Kasumi-1 (cell line): Measurements from ENCODE around the gene CACNA2D3.

ENCODE experiments used
- DNase-seq, 2 experiments: peaks; one replicate each; lab custom pipeline; 2025; lab: John Stamatoyannopoulos, UW

Gene CACNA2D3

DNA sequence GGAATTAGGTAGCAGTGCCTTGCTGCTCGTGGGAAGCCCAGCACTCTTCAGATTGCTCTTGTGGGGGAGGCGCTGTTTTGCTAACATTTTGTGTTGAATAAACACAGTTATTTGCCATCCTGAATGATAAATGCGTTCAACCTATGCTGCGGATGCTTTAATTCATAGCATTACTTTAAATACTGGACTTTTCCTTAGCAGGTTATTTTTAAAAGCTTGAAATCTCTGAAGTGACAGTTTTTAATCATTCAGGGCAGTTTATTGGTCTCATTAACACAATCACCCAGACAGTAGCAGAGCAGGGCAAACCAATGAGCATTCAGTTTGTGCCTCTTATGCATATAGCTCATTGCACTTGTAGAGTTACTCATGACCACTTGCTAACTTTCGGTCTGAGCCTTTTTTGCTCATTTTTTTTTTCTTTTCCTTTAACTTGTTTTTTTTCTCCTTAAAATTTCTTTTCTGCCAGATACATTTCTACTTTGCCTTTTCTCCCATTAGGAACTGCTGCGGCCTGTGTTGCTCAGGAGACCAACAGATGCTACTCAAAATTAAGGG lies 5.2 kb downstream of the CACNA2D3 start:
- DNase-seq = no peak

DNA sequence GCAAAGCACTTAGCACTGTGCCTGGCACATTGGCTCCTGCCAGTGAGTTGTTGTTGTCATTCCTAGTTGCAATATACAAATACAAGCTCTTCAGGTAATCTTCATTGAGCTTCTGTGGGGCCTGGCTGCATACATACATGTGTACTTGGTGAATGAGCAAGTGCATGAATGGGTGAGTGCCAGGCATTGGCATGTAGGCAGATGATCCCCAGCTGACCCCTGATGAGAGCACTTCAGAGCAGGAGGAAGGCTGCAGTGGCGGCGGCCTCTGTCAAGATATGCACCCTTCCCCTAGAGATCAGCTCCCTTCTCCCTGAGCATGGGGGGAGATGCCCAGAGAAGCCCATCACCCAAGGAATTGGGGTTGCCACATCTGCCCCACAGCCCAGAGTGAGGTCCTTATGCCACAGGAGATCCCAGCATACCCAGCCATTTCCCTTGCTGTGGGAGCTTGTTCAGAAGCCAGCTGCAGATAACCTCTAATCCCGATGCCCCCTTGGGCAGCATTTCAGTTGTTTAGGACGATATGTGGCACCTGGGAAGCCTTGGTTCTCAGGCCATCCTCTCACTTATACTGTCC lies 8.8 kb downstream of the CACNA2D3 start:
- DNase-seq = no peak

DNA sequence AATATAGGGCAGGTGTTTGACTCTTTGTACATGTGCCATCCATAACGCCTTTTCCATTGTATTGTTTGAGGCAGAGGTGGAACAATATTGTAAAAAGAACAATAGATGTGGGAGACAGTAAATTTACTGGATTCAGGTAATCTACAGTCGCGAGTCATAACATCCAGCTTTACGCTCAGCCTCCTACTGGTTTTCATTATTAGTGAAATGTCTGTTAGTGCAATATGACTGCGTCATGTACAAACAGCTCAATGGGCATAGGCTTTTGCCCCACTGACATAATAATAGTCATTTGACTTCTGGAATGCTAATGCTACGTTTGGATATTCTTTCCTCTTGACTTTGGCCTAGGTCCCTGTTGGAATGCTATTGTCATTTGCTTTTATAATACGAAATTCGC lies 9.5 kb downstream of the CACNA2D3 start:
- DNase-seq = no peak

DNA sequence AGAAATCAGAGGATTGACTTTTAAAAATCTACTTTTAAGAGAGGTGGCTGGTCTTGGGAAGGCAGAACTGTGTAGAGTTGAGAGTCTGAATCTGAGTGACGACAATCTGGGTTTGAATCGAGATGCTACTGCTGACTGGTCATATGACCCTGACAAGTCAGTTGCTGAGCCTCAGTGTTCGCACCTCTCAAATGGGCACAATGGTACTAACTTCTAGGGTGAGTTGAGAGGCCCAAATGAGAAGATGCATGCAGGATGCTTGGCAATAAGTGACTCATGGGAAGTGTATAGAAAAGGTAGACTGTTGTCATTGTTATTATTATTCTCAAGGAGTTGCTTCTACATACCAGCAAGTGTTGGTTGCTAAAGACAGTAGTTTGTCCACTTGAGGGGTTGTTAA lies 10.3 kb downstream of the CACNA2D3 start:
- DNase-seq = no peak

DNA sequence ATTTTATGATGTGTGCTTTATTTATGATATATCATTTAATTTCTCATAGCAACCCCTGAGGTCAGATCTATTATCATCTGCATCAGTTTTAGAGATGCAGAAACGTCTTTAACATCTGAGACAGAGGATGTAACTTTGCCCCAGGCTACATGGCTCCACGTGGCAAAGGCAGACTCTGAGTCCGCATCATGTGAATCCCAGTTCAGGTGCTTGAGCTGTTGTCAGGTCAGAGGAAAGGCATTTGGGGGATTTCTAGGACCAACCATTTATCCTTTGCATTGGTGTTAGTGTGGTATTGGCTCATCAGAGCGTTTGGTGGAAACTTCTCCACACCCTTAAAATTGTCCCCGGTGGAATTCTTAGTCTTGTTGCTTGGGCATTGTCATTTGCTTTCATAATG lies 10.8 kb downstream of the CACNA2D3 start:
- no peak for DNase-seq

DNA sequence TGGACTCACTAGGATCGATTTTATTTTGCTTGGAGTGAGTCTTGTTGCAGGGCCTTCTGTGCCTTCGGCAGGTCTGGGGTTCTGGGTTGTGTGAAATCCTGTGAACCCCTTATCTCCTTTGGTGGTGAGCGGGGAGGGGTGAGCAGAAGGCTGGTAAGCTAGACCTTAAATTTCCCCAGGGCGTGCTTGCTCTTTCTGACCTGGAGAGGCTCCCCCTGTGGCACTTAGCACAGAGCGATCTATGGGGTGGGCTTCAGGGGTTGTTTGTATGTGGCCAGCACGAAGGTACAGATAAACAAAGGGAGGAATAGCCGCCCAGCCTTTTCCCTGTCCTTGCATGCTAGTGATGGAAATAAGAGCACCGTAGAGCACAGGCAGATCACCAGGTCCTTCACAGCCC lies 11.8 kb downstream of the CACNA2D3 start:
- no peak for DNase-seq

DNA sequence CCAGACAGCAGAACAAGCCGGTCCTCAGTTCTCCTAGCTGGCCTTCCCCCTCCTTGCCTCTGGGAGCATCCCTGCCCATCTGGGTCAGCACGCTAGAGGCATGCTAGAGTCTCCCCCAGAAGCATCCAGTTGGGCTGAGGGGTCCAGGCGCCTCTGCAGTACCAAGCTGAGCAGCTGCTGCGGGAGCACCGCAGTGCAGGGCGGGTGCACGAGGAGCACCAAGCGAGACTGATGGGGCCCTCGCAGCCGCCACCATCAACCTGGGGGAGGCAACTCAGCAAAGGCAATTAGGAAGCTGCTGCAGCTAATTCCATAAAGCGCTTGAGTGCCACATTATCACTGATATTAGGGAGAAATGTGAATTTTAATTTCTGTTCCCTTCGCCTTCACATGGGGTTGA lies 12.4 kb downstream of the CACNA2D3 start:
- DNase-seq = no peak

DNA sequence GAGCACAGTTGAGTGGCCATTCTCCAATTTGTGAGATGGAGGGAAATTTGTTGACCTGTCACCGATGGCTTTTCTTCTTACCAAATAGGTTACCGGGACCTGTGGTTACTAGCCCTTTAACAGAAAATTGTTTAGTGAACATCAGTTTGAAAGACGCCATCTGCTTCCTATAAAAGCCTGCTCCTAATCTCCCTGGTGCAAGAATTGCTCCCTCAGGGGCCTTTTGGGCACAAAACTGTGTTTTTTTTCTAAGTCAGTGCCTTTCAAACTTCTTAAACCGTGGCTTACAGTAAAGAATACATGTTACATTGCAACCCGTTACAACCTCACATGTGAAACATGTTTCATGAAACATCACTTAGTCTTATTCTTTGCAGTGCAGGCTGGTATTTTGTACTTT lies 15.0 kb downstream of the CACNA2D3 start:
- DNase-seq = no peak

DNA sequence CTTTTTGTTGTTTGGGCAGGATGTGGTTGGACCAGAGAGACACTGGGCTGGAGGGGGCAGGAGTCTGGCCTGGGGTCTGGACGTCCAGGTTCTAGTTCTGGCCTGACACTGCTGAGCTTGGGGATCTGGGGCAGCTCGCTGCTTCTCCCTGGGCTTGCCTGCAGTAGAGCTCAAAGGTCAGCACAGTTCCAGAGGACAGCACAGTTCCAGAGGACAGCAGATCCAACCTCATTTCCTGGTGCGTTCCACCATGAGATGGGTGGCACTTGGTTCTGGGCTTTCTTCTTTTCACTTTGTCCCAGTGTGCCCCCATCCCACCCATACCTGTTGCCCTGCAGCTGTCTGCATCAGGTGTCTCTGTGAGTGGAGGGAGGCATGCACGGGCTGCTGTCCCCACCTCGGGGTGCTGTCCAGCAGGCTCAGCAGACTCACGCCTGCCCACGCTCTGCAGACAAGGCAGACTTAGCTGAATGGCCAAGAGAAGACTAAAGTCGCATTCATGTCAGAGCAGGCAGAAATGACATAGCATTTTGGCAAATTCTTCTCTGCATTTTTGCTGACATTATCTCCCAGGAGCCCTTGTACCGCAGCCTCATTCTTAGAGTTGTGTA lies 16.7 kb downstream of the CACNA2D3 start:
- no peak for DNase-seq

DNA sequence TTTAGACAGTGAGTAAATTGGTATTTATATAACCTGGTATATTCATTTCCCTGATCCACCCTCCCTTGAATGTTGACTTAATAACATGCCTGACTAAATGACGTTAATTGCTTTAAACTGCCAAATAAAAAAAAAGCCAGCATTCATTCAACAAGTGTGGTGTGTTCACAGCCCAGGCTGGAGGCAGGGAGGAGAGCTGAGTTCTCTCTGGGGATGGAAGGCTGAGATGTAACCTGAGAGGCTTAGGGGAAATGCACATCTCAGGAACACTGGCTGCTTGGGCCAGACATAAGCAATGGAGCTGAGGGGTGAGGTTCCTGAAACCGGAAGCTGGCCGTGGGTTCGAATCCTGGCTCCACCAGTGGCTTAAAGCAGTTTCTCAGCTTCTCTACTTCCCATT lies 17.3 kb downstream of the CACNA2D3 start:
- no peak for DNase-seq

DNA sequence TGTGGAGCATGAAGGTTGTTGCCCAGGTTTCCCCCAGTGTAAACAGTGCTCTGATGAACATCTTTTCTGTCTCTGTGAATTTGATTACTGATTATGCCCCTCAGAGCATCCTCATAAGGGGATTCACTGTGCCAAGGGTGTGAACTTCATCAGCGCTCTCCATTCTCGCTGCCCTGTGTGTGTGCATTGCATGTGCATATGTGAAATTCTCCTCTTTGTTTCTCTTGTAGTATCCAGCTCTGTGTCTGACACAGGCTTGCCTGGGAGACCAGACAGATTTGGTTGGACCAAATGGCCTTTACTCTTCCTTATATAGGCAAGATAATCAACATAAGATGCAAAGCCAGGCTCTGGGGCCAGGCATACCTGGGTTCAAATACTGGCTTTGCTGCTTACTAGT lies 21.9 kb downstream of the CACNA2D3 start:
- no peak for DNase-seq

DNA sequence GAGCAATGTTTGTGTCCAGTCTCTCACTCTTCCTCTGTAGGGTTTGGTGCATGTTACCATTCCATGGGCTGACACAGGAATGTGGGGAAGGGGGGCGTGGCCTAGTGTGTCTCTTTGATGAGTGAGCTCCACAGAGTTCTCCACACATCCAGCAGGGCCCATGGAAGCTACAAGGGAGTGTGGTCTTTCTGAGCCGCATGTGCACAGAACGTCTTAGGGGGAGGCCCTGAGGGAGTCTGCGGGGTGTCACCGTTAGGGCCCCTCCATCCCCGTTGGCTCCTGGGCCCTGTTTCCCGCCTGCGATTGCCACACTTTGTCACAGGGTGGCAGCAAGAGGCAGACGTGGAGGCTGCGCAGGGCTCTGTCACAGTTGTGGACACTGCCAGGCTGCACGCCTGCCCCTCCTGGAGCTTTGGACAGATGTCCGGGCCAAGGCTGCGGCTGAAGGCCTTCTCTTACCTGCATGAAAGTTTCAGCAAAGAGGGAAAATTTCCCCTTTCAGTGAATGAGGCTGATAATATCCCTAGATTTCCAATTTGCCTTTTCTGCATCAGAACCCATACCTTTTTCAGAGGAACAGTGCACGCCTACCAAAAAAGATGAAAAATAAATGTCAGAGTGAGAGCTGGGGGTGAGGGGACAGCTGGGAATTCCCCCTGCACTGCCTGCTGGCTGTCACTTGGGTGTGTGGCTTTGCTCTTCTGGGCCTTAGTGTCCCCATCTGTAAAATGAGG lies 24.3 kb downstream of the CACNA2D3 start:
- DNase-seq = peak; percentile 2 to 15

DNA sequence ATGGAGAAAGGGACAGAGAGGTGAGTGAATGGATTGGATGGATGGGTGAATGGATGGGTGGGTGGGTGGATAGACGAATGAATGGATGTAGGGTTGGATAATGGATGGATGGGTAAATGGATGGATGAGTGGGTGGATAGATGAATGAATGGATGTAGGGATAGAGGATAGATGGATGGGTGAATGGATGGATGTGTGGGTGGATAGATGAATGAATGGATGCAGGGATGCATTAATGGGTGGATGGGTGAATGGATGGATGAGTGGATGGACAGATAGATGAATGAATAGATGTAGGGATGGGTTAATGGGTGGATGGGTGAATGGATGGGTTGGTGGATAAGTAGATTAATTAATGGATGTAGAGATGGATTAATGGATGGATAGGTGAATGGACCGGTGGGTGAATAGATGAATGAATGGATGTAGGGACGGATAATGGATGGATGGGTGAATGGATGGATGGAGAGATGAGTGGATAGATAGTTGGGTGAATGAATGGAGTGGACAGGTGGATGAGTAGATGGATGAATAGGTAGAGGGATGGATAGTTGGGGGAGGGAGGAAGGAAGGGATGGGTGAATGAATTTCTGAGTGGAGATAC lies 28.6 kb downstream of the CACNA2D3 start:
- no peak for DNase-seq

DNA sequence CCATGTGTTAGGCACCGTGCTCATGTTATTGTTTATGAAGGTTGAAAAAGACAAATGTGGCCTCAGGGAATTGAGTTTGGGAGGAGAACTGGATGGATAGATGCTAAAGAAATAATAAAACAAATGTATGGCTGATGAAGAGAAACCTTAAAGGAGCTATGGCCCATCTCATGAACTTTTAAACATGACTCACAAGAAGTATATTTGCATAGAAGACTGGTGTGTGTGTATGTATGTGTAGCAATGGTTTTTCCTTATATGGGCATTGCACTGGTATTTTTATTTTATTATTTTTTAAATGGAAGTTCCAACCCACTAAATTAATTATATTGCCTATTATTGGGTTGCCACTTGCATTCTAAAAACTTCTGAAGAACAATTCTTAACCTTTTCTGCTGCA lies 31.1 kb downstream of the CACNA2D3 start:
- DNase-seq = no peak

DNA sequence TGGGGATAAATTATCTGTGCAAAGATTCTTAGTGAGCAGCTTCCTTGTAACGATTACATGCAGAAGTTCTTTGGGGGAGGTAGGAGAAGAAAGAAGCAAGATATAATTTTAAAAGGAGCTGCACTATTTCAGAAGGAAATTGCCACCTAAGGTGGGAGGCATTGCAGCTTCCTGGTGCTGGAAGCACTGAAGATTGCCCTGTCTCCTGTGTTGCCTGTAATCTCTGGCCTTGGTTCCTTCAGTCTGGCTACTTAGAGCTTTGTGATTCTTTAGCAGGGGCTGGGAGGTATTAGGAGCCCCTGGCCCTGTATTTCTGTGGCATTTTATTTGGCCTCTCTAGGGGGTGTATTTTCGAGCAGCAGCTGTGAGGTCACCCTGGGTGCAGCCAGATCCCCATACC lies 35.5 kb downstream of the CACNA2D3 start:
- no peak for DNase-seq

DNA sequence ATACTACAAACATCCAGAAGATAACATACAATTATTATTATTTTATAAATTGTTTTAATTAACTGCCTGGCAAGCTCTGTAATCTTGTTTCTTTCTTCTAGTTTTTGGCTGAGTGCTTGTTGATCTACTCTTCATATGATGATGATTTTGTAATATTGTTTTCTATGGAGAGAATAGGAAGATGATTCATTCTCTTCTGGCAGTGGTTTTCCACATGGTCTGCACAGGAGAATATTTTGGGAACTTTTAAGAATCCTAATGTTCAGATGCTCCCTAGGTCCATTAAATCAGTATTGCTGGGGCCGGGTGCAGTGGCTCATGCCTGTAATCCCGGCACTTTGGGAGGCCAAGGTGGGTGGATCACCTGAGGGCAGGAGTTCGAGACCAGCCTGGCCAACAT lies 37.6 kb downstream of the CACNA2D3 start:
- no peak for DNase-seq

DNA sequence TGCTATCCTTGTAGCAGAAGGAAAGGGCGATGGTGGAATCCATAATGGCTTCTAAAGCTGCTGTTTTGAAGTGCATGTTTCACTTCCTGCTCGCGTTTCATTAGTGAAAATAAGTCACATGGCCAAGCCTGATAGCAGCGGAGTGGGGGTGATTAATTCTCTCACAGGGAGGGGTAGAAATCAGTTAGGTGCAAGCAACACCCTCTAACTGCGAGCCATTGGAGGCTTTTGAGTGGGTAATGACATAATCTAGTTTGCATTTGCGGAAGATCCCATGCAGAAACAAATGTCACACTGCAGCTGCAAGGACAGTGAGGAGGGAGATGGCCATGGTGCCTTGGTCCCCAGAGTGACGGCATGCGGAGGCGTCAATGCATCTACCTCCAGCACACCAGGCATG lies 41.1 kb downstream of the CACNA2D3 start:
- no peak for DNase-seq

DNA sequence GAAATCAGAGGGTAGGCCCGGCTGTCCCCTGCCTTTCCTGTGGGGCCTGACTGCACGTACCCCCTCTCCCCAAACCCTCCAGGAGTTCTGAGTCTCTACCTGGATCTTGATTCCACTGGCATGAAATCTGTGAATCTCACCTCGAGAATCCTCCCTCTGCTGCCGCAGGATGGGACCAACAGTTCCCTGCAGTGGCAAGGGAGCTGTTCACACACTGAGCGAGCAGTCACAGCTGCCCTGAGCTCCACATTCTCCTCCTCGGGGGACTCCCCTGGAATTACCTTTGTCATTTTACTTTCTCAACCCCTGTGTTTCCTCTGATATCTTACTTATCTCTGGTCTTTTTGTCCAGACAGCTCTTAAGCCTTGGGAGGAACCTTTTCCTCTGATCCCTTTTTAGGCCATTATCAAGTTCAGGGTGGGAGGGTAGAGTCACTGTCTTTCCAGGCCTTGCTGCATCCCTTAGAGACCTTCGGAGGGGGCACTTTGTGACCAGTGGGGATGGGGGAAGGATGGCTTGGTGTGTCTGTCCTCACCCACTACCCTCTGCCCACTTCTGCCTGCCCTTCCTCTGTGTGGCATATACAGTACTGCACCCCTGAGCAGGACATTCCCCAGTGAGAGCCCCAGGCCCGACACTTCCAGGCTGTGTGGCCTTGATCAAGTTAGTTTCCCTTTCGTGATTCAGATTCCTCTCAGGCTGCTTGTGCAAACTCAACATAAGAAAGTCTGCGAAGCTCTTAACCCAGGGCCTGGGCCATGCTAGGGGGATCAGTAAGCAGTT lies 42.0 kb downstream of the CACNA2D3 start:
- DNase-seq = no peak

DNA sequence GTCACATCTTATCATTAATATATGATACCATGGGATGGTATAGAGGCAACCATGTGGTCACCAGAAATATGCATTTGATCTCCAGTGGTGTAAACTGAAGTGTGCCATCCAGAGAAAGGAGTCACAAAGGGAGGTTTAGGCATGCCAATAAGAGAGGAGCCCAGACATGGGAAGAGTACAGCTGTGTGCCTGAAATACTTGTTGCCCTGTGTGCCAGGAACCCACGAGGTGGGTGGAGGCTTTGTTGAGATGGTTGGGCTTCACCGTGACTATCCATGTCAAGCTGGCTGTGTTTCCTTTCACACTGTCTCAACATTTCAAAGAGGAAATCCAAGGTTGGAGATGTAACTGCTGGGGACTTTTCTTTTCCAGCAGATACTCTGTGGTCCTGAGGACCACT lies 43.5 kb downstream of the CACNA2D3 start:
- no peak for DNase-seq

DNA sequence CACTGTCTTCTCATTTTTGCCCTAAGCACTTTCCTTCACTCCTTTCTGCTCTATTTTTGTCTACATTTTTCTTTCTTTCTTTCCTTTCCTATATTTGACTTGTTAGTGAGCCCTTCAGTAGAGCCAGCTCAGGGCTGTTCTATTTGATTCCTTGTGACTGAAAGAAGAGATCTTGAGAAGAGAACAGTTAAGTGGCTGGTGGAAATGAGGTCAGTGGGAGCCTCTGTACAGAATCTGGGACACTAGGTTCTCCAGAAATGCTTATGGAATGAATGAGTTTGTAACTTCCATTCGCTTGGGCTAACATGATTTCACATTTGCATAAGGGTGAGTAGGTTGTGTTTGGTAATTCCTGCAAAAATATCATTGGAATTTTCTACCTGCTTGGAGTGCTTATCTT lies 45.6 kb downstream of the CACNA2D3 start:
- DNase-seq = no peak

DNA sequence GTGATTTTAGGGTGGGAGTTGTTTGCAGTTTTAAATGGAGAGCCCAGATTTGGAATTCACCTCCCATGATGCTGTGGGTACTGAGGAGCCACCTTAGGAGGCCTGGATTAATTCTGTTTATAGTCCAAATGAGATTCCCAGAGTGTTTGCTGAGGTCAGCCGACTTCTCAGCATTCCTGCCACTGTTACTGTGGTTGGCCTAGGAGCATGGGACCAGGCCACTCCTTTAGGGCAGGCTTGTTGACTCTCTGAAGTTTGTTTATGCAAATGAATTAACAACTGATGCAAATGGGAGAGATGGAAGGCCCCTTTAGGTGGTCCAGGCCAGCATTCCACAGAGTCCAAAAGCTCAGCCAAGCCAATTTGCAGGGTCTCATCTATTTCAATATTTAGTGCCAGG lies 46.1 kb downstream of the CACNA2D3 start:
- no peak for DNase-seq

DNA sequence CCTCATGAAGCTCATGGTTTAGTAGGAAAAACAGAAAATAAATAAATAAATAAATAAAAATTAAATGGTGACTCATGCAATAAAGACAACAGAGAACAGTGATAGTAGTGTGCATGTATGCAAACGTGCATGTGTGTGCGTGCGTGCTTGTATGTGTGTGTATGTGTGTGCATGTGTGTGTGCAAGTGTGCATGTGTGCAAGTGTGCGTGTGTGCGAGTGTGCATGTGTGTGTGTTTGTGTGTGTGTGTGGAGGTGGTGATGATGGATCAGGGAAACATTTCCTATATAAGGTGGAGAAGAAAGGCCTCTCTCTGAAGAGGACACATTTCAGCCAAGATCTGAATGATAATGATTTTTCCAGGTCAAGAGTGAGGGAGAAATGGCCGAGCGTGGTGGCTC lies 47.2 kb downstream of the CACNA2D3 start:
- no peak for DNase-seq
